ENCODE results near the gene CHTF18. TPM values are rescaled to one million over a fixed set of nuclear protein-coding genes. Genes with fewer than 3 reads are reported as not detected.

Gene CHTF18
- total and polyA plus RNA-seq, 8 donors = 18.8 to 35.5 (median 24.4) TPM

DNA sequence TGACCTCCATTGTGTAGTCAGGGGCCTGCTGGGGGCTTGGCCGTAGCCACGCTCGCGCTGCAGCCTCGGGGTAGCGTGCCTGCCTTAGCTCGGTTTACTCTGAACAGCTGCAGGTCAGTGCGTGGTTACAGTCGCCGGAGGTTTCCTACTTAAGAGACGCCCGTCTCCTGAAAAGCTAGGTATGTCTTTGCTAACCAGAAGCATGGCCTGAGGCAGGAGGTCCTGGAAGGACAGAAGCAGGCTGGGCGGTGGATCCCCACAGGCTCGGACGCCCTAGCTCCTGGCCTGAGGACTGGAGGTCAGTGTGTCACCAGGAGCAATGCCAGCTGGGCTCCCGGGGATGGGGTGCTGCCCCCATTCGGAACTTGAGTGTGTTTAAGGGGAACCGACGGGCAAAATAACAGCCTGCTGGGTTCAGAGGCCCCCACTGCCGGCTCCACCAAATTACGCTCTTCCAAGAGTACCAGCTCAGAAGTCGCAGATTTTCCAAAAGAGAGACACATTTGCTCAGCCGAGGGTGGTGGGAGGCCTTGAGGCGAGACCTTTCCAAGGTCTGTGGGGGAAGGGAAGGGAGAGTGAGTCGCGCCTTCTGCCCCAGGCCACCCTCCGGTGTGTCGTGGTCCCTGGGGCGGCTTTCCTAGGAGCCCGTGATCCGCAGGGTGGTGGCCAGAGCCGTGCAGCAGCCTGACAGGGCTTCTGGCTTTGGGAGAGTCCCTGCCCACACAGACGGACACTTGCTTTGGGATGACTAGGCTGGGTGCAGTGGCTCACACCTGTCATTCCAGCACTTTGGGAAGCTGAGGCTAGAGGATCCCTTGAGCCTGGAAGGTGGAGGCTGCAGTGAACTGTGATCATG lies 16.0 kb downstream of the CHTF18 start:
- no peak for ATAC-seq
- Histone ChIP-seq H3K27me3 (peaks cover 22 to 45% of the 10 kb centered on the region in 2 donors), H3K4me3 (no peak overlapping the region), H3K36me3 (no peaks in the 10 kb centered on the region), H3K27ac (no peak overlapping the region), H3K4me1 (peaks cover 0 to 20% of the 10 kb centered on the region in 2 donors), H3K9me3 (no peaks in the 10 kb centered on the region)
- TF ChIP-seq CTCF (IDR thresholded peaks at IDR 0.05) = no peak
- intact Hi-C loops (cut with DNase I) = no loop called here
- DNase-seq = no peak

DNA sequence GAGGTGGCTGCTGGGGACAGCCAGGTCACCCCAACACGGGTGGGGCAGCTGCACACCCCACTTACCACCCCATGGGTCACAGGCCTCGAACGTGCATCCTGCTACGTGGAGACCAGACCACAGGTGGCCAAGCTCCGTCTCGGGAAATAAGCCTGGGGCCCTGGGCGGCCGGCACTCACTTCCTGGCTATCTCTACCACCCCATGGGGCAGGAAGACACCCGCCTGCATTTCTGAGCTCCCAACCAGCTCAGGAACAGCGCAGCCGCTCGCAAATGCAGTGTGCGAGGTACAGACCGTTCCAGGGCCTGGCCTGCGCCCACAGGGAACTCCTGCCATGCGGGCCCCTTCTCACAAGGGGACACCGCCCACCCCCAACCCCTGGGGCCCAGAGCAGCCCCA lies 17.1 kb downstream of the CHTF18 start:
- TF ChIP-seq CTCF (IDR thresholded peaks at IDR 0.05) = no peak
- Histone ChIP-seq H3K9me3 (no peaks in the 10 kb centered on the region), H3K4me3 (no peak overlapping the region), H3K27ac (no peak overlapping the region), H3K27me3 (peaks cover 15 to 38% of the 10 kb centered on the region in 2 donors), H3K36me3 (no peaks in the 10 kb centered on the region), H3K4me1 (peaks cover 0 to 20% of the 10 kb centered on the region in 2 donors)
- ATAC-seq (no peak), DNase-seq (no peak)
- intact Hi-C loops (cut with DNase I) = no loop called here

DNA sequence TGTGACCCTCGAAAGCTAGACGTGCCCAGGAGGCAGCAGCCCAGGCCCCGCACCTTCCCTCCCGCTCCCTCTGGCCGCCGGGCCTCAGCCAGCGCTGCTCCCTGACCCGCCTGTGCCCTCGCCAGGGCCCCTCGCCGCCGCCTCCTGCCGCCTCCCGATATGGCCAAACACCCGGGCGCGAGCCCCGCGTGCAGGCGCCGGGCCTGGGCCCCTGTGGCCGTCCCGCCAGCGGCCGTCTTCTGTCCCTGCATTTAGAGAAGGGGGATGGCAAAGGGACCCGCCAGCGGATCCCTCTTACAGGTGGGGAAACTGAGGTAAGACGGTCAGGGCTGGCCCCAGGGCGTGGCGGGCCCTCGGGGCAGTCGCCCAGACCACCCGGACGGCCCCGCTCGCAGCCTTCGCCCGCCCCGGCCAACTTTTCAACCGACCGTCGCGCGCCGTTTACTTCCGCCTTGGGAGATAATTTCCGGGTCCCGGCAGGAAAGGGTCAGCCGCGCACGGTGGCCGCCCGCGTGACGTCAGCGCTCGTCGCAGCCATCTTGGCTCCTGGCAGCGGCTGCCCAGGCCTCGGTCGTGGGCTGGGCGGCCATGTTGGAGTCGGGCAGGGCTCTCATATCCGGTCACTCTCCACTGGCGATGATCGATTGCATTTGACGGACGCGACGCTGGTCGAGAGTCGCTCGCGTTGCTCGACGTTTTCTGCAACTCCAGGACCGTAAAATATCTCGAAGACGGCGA lies 19.1 kb downstream of the CHTF18 start:
- H3K4me3 ChIP-seq = peak overlapping the region; percentile 78 to 88
- no peaks in the 10 kb centered on the region for H3K36me3 ChIP-seq
- intact Hi-C loops (cut with DNase I) = no loop called here
- H3K9me3 ChIP-seq = no peaks in the 10 kb centered on the region
- ATAC-seq (peak; percentile 99), DNase-seq (peak; percentile 87 to 97 (median 96))
- no peak for TF ChIP-seq CTCF (IDR thresholded peaks at IDR 0.05)
- peaks cover 0 to 36% of the 10 kb centered on the region in 2 donors for H3K27me3 ChIP-seq
- peak overlapping the region; percentile 88 to 96 for H3K27ac ChIP-seq
- H3K4me1 ChIP-seq = peaks cover 0 to 20% of the 10 kb centered on the region in 2 donors

DNA sequence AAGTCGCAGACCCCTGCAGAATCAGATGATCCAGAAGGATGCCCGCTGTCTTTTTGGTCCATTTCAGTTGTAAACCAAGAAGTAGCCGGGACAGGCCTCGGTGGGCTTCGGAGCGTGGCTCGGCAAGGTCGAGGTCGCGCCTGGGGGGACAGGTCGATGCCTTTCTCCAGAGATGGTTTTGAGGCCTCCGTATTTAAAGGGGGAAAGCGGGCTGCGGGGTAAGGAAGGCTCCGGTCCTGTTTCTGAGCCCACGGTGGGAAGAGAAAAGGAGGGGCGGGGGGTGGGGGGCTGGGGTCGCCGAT lies 19.6 kb downstream of the CHTF18 start:
- no peak for DNase-seq
- peak overlapping the region in 1 of 2 donors; percentile 96 for H3K27ac ChIP-seq
- intact Hi-C loops (cut with DNase I) = no loop called here

More for the DNA sequence above, 19.6 kb downstream of the CHTF18 start:
- Histone ChIP-seq H3K4me3 (peak overlapping the region; percentile 78 to 88), H3K36me3 (no peaks in the 10 kb centered on the region), H3K27me3 (peaks cover 2 to 36% of the 10 kb centered on the region in 2 donors), H3K4me1 (peaks cover 0 to 20% of the 10 kb centered on the region in 2 donors), H3K9me3 (no peaks in the 10 kb centered on the region)
- no peak for TF ChIP-seq CTCF (IDR thresholded peaks at IDR 0.05)
- ATAC-seq = no peak
